ENCODE results near the gene CTSC. TPM values are rescaled to one million over a fixed set of nuclear protein-coding genes. Genes with fewer than 3 reads are reported as not detected.

The CTSC gene
- total RNA-seq, 1 experiment from 2014 or later = 269 TPM

- no peak for TF ChIP-seq ARID4B (CRISPR knock-in tag; IDR thresholded peaks at IDR 0.05; ENCODE audit: borderline replicate concordance)
Measured at GRCh38 chr11:88292171-88292843, 45.2 kb downstream of the CTSC start (continued).

- no peaks in the 10 kb centered on the region for H3K27me3 Mint-ChIP-seq (ENCODE audit: low read depth)
- H3K27ac Mint-ChIP-seq = no peak overlapping the region
- H3K4me1 Mint-ChIP-seq = peaks cover 22% of the 10 kb centered on the region
- CTCF ChIA-PET = no interaction called here
- TF ChIP-seq ZNF396 (CRISPR knock-in tag; IDR thresholded peaks at IDR 0.05; ENCODE audit: borderline replicate concordance) = no peak
- no peak for TF ChIP-seq FOXK1 (CRISPR knock-in tag; IDR thresholded peaks at IDR 0.05)
- no peak for TF ChIP-seq SMAD3 (CRISPR knock-in tag; IDR thresholded peaks at IDR 0.05; ENCODE audit: borderline replicate concordance)
- TF ChIP-seq ZBTB43 (CRISPR knock-in tag; IDR thresholded peaks at IDR 0.05) = no peak
- no peak for TF ChIP-seq GABPB1 (CRISPR knock-in tag; IDR thresholded peaks at IDR 0.05)
- TF ChIP-seq SP1 (CRISPR knock-in tag; conservative IDR thresholded peaks at IDR 0.05) = no peak
- TF ChIP-seq ZMAT4 (CRISPR knock-in tag; IDR thresholded peaks at IDR 0.05) = no peak
- TF ChIP-seq TP53 (CRISPR knock-in tag; IDR thresholded peaks at IDR 0.05) = no peak
- no peak for TF ChIP-seq PRRX2 (CRISPR knock-in tag; IDR thresholded peaks at IDR 0.05)
- no peak for TF ChIP-seq FOXP4 (CRISPR knock-in tag; IDR thresholded peaks at IDR 0.05)
- no peak for TF ChIP-seq GRHL2 (CRISPR knock-in tag; IDR thresholded peaks at IDR 0.05; ENCODE audit: insufficient replicate concordance, severe bottlenecking)
- peaks cover 58% of the 10 kb centered on the region for H3K36me3 Mint-ChIP-seq
- ATAC-seq = no peak
- H3K9me3 Mint-ChIP-seq = no peaks in the 10 kb centered on the region
- no peak overlapping the region for H3K4me3 Mint-ChIP-seq
- POLR2A ChIA-PET = no interaction called here
- DNase-seq (ENCODE audit: low spot score) = no peak
Measured at GRCh38 chr11:88288560-88288959, 49.0 kb downstream of the CTSC start.

GRCh38 chr11:88284336-88285050, 53.0 kb downstream of the CTSC start:
- ATAC-seq (no peak), DNase-seq (ENCODE audit: low spot score) (no peak)
- H3K27me3 Mint-ChIP-seq (ENCODE audit: low read depth) = no peaks in the 10 kb centered on the region
- ChIA-PET CTCF (interaction anchor here (1.3 to 1.6 kb wide), 3 partner anchors 58 to 267 kb away, joined by 5 to 8 read pairs (median 6); no protein-coding TSS in a partner anchor), POLR2A (interaction anchor here (0.6 kb wide), 1 partner anchor 108 kb away, joined by 3 read pairs; no protein-coding TSS in a partner anchor)
- H3K27ac Mint-ChIP-seq = no peak overlapping the region
- H3K36me3 Mint-ChIP-seq = peaks cover 29% of the 10 kb centered on the region
- H3K9me3 Mint-ChIP-seq = no peaks in the 10 kb centered on the region
- peaks cover 27% of the 10 kb centered on the region for H3K4me1 Mint-ChIP-seq
- no peak overlapping the region for H3K4me3 Mint-ChIP-seq
- no peak for TF ChIP-seq ZNF512 (CRISPR knock-in tag; IDR thresholded peaks at IDR 0.05; ENCODE audit: borderline replicate concordance)
- no peak for TF ChIP-seq JUN (CRISPR knock-in tag; IDR thresholded peaks at IDR 0.05)
- no peak for TF ChIP-seq USF2 (CRISPR knock-in tag; IDR thresholded peaks at IDR 0.05)
- TF ChIP-seq ETV6 (CRISPR knock-in tag; IDR thresholded peaks at IDR 0.05) = no peak
- no peak for TF ChIP-seq GABPB1 (CRISPR knock-in tag; IDR thresholded peaks at IDR 0.05)
- no peak for TF ChIP-seq PRDM15 (CRISPR knock-in tag; IDR thresholded peaks at IDR 0.05)
